ENCODE measurements around the gene MAPK8.

DNA sequence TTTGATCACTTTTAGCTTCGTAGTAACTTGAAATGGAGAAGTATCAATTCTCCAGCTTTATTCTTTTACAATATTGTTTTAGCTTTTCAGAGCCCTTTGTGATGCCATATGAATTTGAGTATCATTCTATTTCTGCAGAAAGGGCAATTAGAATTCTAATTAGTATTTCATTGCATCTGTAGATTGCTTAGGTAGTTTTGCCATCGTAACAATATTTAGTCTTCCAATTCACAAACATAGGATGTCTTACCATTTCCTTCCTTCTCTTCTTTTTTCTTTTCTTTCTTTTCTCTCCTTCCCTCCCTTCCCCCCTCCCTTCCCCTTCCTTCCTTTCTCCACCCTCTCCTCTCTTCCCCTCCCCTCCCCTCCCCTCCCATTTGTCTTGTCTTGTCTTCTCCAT lies 105.0 kb downstream of the MAPK8 start:
- TF ChIP-seq CTCF (IDR thresholded peaks at IDR 0.05; ENCODE audit: insufficient read depth, low read length) (no peak), POLR2AphosphoS5 (IDR thresholded peaks at IDR 0.05; ENCODE audit: low read depth) (no peak)
